SIG-M5 (cell line): ENCODE results near the gene GOLIM4.

ENCODE experiments used
- DNase-seq: peaks from one replicate; lab custom pipeline; 2025; lab: John Stamatoyannopoulos, UW

Gene GOLIM4

GRCh38 chr3:167996514-167996913, 99.2 kb downstream of the GOLIM4 start:
- DNase-seq: no peak

GRCh38 chr3:167992381-167992780, 103.3 kb downstream of the GOLIM4 start:
- no peak for DNase-seq

GRCh38 chr3:167991213-167991612, 104.5 kb downstream of the GOLIM4 start:
- no peak for DNase-seq

- DNase-seq: no peak
Measured at GRCh38 chr3:167989999-167990398, 105.7 kb downstream of the GOLIM4 start.

- no peak for DNase-seq
Measured at GRCh38 chr3:167989066-167989465, 106.7 kb downstream of the GOLIM4 start.

- no peak for DNase-seq
Measured at GRCh38 chr3:167983583-167983982, 112.1 kb downstream of the GOLIM4 start.

GRCh38 chr3:167978486-167978885, 117.2 kb downstream of the GOLIM4 start:
- no peak for DNase-seq

- no peak for DNase-seq
Measured at GRCh38 chr3:167978071-167978470, 117.7 kb downstream of the GOLIM4 start.

- DNase-seq: no peak
Measured at GRCh38 chr3:167976516-167977361, 119.0 kb downstream of the GOLIM4 start.

GRCh38 chr3:167973901-167974300, 121.8 kb downstream of the GOLIM4 start:
- no peak for DNase-seq

- DNase-seq: no peak
Measured at GRCh38 chr3:167973046-167973445, 122.7 kb downstream of the GOLIM4 start.

GRCh38 chr3:167972502-167972901, 123.2 kb downstream of the GOLIM4 start:
- no peak for DNase-seq

- DNase-seq: no peak
Measured at GRCh38 chr3:167969548-167969947, 126.2 kb downstream of the GOLIM4 start.

- DNase-seq: no peak
Measured at GRCh38 chr3:167967257-167968036, 128.3 kb downstream of the GOLIM4 start.
